NCI-H146 (cell line): ENCODE results near the gene FAM20A.
"Not testable (repeated sequence)": the region's sequence is repeated elsewhere in the genome, so short reads cannot be mapped to it uniquely, and the experiment has no call there.

Experiments
- DNase-seq: peaks from one replicate; lab custom pipeline; 2025; lab: John Stamatoyannopoulos, UW

Gene FAM20A

GRCh38 chr17:68519051-68519450 lies 82.1 kb downstream of the FAM20A start:
- DNase-seq, result not testable (repeated sequence)

- no peak for DNase-seq
Observed at GRCh38 chr17:68518063-68518815, 82.9 kb downstream of the FAM20A start.

DNA sequence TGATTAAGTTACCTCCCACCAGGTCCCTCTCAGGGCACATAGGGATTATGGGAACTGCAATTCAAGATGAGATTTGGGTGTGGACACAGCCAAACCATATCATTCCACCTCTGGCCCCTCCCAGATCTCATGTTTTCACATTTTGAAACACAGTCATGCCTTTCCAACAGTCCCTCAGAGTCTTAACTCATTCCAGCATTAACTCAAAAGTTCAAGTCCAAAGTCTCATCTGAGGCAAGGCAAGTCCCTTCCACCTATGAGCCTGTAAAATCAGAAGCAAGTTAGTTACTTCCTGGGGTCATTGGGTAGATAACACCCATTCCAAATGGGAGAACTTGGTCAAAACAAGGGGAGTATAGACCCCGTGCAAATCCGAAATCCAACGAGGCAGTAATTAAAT lies 83.6 kb downstream of the FAM20A start:
- DNase-seq, result not testable (repeated sequence)

DNA sequence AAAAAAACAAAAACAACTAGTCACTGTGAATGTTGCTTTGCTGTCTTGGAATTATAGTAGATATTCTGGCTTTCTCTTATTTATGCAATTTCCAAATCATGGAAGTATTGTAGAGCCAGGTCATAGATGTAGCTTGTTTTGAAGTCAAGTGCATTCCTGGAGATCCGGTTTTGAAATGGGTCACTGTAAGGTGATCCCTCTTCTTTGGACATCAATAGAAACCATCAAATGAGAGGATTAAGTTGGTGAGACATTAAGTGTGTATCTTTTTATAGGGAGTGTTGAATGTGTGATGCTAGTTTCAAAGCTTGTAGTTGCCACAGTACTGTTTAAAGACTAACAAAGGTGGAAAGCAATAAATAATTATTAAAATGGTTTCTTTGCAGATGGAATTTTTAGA lies 84.4 kb downstream of the FAM20A start:
- no peak for DNase-seq

GRCh38 chr17:68514831-68515635 lies 86.1 kb downstream of the FAM20A start:
- no peak for DNase-seq

- no peak for DNase-seq
Observed at GRCh38 chr17:68513932-68514331, 87.2 kb downstream of the FAM20A start.

GRCh38 chr17:68512960-68513474 lies 88.2 kb downstream of the FAM20A start:
- no peak for DNase-seq

DNA sequence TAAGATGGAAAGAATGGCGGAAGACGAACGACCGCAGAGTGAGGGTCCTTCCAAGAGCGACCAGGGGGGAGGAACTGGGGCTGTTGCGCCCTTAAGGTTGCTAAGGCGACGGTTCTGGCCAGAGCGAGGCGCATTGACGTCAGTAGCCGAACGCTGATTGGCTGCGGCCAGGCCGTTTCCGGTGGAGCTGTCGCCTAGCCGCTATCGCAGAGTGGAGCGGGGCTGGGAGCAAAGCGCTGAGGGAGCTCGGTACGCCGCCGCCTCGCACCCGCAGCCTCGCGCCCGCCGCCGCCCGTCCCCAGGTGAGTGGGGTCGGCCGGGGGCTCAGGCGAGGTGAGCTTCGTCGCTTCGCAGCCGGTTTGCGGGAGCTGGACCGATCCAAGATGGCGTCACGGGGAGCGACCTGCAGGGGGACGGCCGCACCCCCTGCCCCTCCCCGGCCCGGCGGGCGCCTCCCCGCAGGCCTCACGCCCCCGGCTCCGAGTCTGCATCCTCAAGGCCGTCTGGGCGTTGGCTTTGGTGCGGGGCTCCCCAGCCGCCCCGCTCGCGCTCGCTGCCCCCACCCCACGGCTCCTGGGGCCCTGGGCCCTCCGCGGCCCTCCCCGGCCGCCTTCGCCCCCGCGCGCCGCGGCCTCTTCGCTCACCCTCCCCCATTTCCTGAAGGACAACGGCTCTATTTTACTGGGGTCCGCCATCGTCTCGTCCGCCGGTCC lies 88.8 kb downstream of the FAM20A start, which contains the start of gene PRKAR1A:
Gene PRKAR1A, plus strand, starts transcription at position 184 of the 713 bp plus-strand sequence. CDS start 2,970 bp downstream, outside the sequence.
- peak; percentile 93 for DNase-seq

DNA sequence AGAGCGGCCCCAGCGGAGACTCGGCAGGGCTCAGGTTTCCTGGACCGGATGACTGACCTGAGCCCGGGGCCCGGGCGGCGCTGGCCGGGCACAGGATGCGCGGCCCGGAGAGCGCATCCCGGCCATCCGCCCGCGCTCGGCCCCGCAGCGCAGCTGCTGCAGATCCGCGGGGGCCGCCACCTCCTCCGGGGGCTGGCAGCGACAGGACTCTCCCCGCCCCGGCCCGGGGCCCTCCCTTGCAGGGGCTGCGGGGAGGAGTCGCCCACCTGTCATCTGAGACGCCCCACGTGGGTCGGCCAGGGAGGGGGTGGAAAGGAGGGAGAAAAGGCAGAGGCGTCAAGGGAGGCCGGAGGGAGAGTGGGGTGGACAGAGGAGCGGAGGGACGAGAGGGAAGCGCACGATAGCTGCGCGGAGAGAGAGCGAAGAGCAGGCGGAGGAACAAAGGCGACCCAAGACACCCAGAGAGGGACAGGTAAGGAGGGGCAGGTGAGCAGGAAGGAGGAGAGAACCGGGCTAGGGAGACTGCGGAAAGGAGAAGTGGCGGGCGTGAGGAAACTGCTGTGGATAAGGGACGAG lies 89.4 kb downstream of the FAM20A start:
- peak; percentile 87 for DNase-seq

DNA sequence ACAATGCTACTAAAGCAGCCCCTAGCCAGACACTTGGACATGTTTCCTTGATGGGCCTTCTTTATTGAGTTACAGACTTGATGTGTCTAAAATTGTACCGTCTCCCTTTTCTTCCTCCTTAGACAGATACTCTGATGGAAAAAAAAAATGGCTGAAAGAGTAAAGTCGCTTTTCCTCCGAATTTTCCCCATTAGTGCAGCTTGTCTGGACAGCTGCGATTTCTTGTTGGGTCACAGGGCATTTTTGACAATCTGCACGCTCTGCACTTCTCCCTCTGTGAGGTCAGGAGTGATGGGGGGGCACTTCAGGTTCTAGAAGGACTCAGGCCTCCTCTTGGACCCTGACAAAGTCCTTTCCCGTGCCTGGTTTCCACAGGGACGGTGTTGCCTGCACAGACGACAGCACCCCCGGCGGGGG lies 89.9 kb downstream of the FAM20A start:
- DNase-seq, result no peak

- DNase-seq, result no peak
Observed at GRCh38 chr17:68509141-68510057, 91.8 kb downstream of the FAM20A start.

GRCh38 chr17:68507576-68507975 lies 93.6 kb downstream of the FAM20A start:
- DNase-seq, result no peak

GRCh38 chr17:68505951-68506350 lies 95.2 kb downstream of the FAM20A start:
- DNase-seq, result no peak

GRCh38 chr17:68501074-68501473 lies 100.1 kb downstream of the FAM20A start:
- DNase-seq, result no peak

- DNase-seq, result no peak
Observed at GRCh38 chr17:68499587-68499986, 101.6 kb downstream of the FAM20A start.

- no peak for DNase-seq
Observed at GRCh38 chr17:68498479-68499326, 102.5 kb downstream of the FAM20A start.

DNA sequence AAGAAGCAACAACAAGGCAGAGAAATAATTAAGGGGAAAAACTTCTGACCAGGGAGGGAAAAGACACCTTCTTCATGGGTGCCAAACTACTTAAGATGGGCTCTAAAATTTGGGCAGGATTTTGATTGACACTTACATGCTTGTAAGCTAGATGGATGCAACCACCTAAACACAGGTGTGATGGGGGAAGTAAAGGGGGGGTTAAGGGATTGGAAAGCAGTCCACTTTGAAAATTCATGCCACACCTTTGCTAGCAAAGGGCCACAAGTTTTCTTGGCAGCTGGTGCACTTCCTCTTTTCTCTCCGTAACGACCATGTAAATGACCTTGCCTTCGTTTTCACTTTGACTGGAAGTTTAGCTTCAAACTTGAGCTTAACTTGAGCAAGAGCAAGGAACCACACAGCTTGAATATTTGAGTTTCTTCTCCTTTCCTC lies 103.3 kb downstream of the FAM20A start:
- no peak for DNase-seq

GRCh38 chr17:68495081-68495480 lies 106.1 kb downstream of the FAM20A start:
- DNase-seq, result no peak

GRCh38 chr17:68492394-68493054 lies 108.6 kb downstream of the FAM20A start:
- not testable (repeated sequence) for DNase-seq
